ENCODE results near the gene BLID. TPM values are rescaled to one million over a fixed set of nuclear protein-coding genes. Genes with fewer than 3 reads are reported as not detected.

BLID gene
- total and polyA plus RNA-seq, 2 of the 8 experiments (the other 6 are each of a cell fraction or from before 2014, with no cell fraction given), result not detected

DNA sequence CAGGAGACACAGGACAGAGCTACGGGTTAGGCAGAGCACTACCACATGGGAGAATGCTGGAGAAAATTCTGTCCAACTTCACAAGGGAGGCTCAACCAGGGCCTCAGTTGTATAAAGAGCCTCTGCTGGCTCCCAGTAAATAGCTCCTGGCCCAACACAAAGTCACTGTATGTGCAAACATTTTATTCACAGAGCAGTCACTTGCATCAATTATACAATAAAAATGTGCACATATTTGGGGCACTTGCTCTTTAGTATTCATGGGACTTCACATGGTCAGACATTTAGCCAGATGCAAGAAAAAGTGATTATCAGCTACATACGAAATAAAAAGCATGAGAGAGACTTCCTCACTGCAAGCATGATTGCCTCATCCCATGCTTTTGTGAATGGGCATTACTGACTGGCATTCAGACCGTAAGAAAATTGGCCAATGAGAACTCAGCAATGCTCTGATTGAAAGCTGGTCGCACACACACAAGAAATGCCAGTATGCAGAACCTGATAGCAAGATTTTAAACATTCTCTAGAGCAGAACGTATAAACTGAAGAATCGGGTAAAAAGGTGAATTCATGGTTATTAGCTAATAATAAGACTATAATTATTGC lies 39.4 kb downstream of the BLID start:
- Histone ChIP-seq H2BK120ac (replicated peaks; ENCODE audit: low read depth, low read length) (no peak overlapping the region), H3K36me3 (ENCODE audit: control insufficient read depth in 2 of 4, insufficient read depth in 4 of 4, low read length in 3 of 4) (no peaks in the 10 kb centered on the region), H3K23ac (ENCODE audit: insufficient read length) (no peak overlapping the region), H4K20me1 (replicated peaks in 1 of 2; ENCODE audit: control insufficient read depth in 1 of 2, insufficient read depth in 2 of 2, low read length in 2 of 2) (no peaks in the 10 kb centered on the region), H3K9me3 (ENCODE audit: insufficient read depth in 2 of 2, low read depth in 1 of 2, low read length in 1 of 2) (no peaks in the 10 kb centered on the region), H3K27me3 (replicated peaks in 1 of 4; ENCODE audit: control insufficient read depth in 3 of 4, extremely low read depth in 1 of 4, insufficient read depth in 3 of 4, low read length in 3 of 4) (peaks cover 0 to 1% (median 0%) of the 10 kb centered on the region in 4 experiments; a peak in 1 of 7 replicates), H3K4me3 (ENCODE audit: extremely low read depth in 1 of 4, insufficient read depth in 2 of 4, low read depth in 3 of 4, low read length in 4 of 4) (no peak overlapping the region), H4K91ac (replicated peaks; ENCODE audit: insufficient read length, low read length) (no peak overlapping the region), H3K4ac (replicated peaks; ENCODE audit: insufficient read length, low read depth, low read length) (no peak overlapping the region), H2BK15ac (ENCODE audit: low read length) (no peak overlapping the region), H3K14ac (ENCODE audit: insufficient read length) (no peak overlapping the region), H2BK5ac (ENCODE audit: low read depth, low read length) (no peak overlapping the region), H3K18ac (ENCODE audit: extremely low read depth, low read length) (no peak overlapping the region), H3K9ac (replicated peaks in 1 of 4; ENCODE audit: extremely low read depth in 1 of 4, low read depth in 3 of 4, low read length in 3 of 4) (no peak overlapping the region), H3K23me2 (ENCODE audit: low read depth, low read length) (no peaks in the 10 kb centered on the region), H3K27ac (ENCODE audit: low read depth, low read length) (no peak overlapping the region), H2BK20ac (ENCODE audit: low read length) (no peak overlapping the region), H2AK5ac (ENCODE audit: low read depth, low read length) (no peak overlapping the region), H4K8ac (ENCODE audit: extremely low read depth, insufficient read depth, low read length) (no peak overlapping the region), H3K4me2 (ENCODE audit: insufficient read depth in 1 of 2, low read depth in 2 of 2, low read length in 2 of 2) (no peak overlapping the region), H3K4me1 (replicated peaks in 1 of 4; ENCODE audit: control insufficient read depth in 3 of 4, insufficient read depth in 4 of 4, low read length in 3 of 4) (0 out of 7 replicates have a peak, but pooled peaks cover 0 to 2% (median 0%) of the 10 kb centered on the region in 4 experiments), H3K56ac (replicated peaks; ENCODE audit: insufficient read length, low read depth, low read length) (no peak overlapping the region), H2BK12ac (ENCODE audit: low read depth, low read length) (no peak overlapping the region), H3K79me2 (ENCODE audit: control insufficient read depth in 1 of 2, insufficient read depth in 2 of 2, low read length in 2 of 2) (no peaks in the 10 kb centered on the region), H2AFZ (ENCODE audit: low read length) (no peak overlapping the region), H4K5ac (ENCODE audit: insufficient read length, low read depth, low read length) (no peak overlapping the region), H3K79me1 (ENCODE audit: low read depth, low read length) (no peaks in the 10 kb centered on the region)
- WGBS, 2 experiments (ENCODE audit: extremely low coverage in 1 of 2, insufficient coverage in 1 of 2, insufficient read length in 1 of 2, insufficient replicate concordance in 2 of 2, low coverage in 1 of 2, low lambda C conversion rate in 2 of 2, missing lambda C conversion rate in 1 of 2), result 92% methylated on average over 6 of the region's 6 CpGs; no CpG with 5 or more reads in 1 of the 2 experiments
- no peak for DNase-seq (ENCODE audit: low read depth in 1 of 2, low spot score in 2 of 2)
- ChIA-PET POLR2A (ENCODE audit: partially characterized antibody) (no interaction called here), CTCF (ENCODE audit: partially characterized antibody) (interaction anchor here (0.5 to 4.3 kb wide), 7 partner anchors 10 to 422 kb away, joined by 3 to 15 read pairs (median 3); no protein-coding TSS in a partner anchor)
- no peak for FAIRE-seq
- TF ChIP-seq TAF7 (optimal IDR thresholded peaks at IDR 0.05; ENCODE audit: borderline replicate concordance, low read depth, low read length) (no peak), SIRT6 (IDR thresholded peaks at IDR 0.05; ENCODE audit: low read length) (no peak), RBBP5 (IDR thresholded peaks at IDR 0.05; ENCODE audit: borderline replicate concordance, low read depth, low read length) (no peak), POU5F1 (IDR thresholded peaks at IDR 0.05; ENCODE audit: low read depth, low read length) (no peak), GABPA (IDR thresholded peaks at IDR 0.05; ENCODE audit: borderline replicate concordance, insufficient read depth, low read length) (no peak), RFX5 (IDR thresholded peaks at IDR 0.05; ENCODE audit: borderline replicate concordance, low read depth, low read length) (no peak), MAFK (IDR thresholded peaks at IDR 0.05; ENCODE audit: low read depth, low read length) (no peak), KDM1A (IDR thresholded peaks at IDR 0.05; ENCODE audit: borderline replicate concordance, low read length) (no peak), ZNF274 (IDR thresholded peaks at IDR 0.05; ENCODE audit: borderline replicate concordance, extremely low read depth, low read length) (no peak), CBX8 (IDR thresholded peaks at IDR 0.05; ENCODE audit: borderline replicate concordance, low read depth, low read length) (no peak), BCL11A (IDR thresholded peaks at IDR 0.05; ENCODE audit: low read depth in 2 of 2, low read length in 2 of 2) (no peak), NANOG (IDR thresholded peaks at IDR 0.05; ENCODE audit: insufficient read depth, low read depth, low read length, poor library complexity, severe bottlenecking) (no peak), HDAC2 (IDR thresholded peaks at IDR 0.05; ENCODE audit: borderline replicate concordance in 1 of 2, low read depth in 2 of 2, low read length in 2 of 2) (no peak)
